ENCODE measurements around the gene KCNQ2.

The KCNQ2 gene

GRCh38 chr20:63465380-63466249, 6.8 kb downstream of the KCNQ2 start:
- Histone ChIP-seq H3K27ac (ENCODE audit: low read depth, low read length, poor library complexity, severe bottlenecking) (no peak overlapping the region), H4K20me1 (ENCODE audit: insufficient read depth, low read length) (no peaks in the 10 kb centered on the region), H3K36me3 (ENCODE audit: insufficient read depth, low read length) (no peaks in the 10 kb centered on the region), H3K9me3 (ENCODE audit: low read length) (no peaks in the 10 kb centered on the region), H3K4me2 (ENCODE audit: low read length) (no peak overlapping the region), H3K4me1 (ENCODE audit: insufficient read depth, low read length, severe bottlenecking) (no peaks in the 10 kb centered on the region), H3K9me2 (ENCODE audit: low read depth, low read length) (no peaks in the 10 kb centered on the region), H3F3A (ENCODE audit: insufficient read depth, low read length) (no peaks in the 10 kb centered on the region), H2AFZ (ENCODE audit: low read length) (no peak overlapping the region), H3K4me3 (ENCODE audit: low read depth, low read length, poor library complexity, severe bottlenecking) (no peak overlapping the region), H3K27me3 (ENCODE audit: insufficient read depth, low read length) (peaks cover 8% of the 10 kb centered on the region; the same call in 1 of the 2 replicates), H3K9ac (ENCODE audit: low read length) (no peak overlapping the region), H3K79me2 (ENCODE audit: insufficient read depth, low read length) (no peaks in the 10 kb centered on the region)
- TF ChIP-seq, protein P1, sequence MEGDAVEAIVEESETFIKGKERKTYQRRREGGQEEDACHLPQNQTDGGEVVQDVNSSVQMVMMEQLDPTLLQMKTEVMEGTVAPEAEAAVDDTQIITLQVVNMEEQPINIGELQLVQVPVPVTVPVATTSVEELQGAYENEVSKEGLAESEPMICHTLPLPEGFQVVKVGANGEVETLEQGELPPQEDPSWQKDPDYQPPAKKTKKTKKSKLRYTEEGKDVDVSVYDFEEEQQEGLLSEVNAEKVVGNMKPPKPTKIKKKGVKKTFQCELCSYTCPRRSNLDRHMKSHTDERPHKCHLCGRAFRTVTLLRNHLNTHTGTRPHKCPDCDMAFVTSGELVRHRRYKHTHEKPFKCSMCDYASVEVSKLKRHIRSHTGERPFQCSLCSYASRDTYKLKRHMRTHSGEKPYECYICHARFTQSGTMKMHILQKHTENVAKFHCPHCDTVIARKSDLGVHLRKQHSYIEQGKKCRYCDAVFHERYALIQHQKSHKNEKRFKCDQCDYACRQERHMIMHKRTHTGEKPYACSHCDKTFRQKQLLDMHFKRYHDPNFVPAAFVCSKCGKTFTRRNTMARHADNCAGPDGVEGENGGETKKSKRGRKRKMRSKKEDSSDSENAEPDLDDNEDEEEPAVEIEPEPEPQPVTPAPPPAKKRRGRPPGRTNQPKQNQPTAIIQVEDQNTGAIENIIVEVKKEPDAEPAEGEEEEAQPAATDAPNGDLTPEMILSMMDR (IDR thresholded peaks at IDR 0.05; ENCODE audit: low read length): no peak
- no peak for TF ChIP-seq EZH2 (IDR thresholded peaks at IDR 0.05; ENCODE audit: borderline replicate concordance, low read length)

GRCh38 chr20:63464289-63464635, 8.2 kb downstream of the KCNQ2 start:
- Histone ChIP-seq H3K36me3 (ENCODE audit: insufficient read depth, low read length) (no peaks in the 10 kb centered on the region), H3K27me3 (ENCODE audit: insufficient read depth, low read length) (peaks cover 5% of the 10 kb centered on the region; the same call in 1 of the 2 replicates), H4K20me1 (ENCODE audit: insufficient read depth, low read length) (no peaks in the 10 kb centered on the region), H3K4me3 (ENCODE audit: low read depth, low read length, poor library complexity, severe bottlenecking) (no peak overlapping the region), H2AFZ (ENCODE audit: low read length) (no peak overlapping the region), H3F3A (ENCODE audit: insufficient read depth, low read length) (no peaks in the 10 kb centered on the region), H3K79me2 (ENCODE audit: insufficient read depth, low read length) (no peaks in the 10 kb centered on the region), H3K27ac (ENCODE audit: low read depth, low read length, poor library complexity, severe bottlenecking) (no peak overlapping the region), H3K4me2 (ENCODE audit: low read length) (no peak overlapping the region), H3K9me3 (ENCODE audit: low read length) (no peaks in the 10 kb centered on the region), H3K9ac (ENCODE audit: low read length) (no peak overlapping the region), H3K4me1 (ENCODE audit: insufficient read depth, low read length, severe bottlenecking) (no peaks in the 10 kb centered on the region), H3K9me2 (ENCODE audit: low read depth, low read length) (no peaks in the 10 kb centered on the region)
- TF ChIP-seq, protein P1 (IDR thresholded peaks at IDR 0.05; ENCODE audit: low read length): no peak
- TF ChIP-seq EZH2 (IDR thresholded peaks at IDR 0.05; ENCODE audit: borderline replicate concordance, low read length): no peak

DNA sequence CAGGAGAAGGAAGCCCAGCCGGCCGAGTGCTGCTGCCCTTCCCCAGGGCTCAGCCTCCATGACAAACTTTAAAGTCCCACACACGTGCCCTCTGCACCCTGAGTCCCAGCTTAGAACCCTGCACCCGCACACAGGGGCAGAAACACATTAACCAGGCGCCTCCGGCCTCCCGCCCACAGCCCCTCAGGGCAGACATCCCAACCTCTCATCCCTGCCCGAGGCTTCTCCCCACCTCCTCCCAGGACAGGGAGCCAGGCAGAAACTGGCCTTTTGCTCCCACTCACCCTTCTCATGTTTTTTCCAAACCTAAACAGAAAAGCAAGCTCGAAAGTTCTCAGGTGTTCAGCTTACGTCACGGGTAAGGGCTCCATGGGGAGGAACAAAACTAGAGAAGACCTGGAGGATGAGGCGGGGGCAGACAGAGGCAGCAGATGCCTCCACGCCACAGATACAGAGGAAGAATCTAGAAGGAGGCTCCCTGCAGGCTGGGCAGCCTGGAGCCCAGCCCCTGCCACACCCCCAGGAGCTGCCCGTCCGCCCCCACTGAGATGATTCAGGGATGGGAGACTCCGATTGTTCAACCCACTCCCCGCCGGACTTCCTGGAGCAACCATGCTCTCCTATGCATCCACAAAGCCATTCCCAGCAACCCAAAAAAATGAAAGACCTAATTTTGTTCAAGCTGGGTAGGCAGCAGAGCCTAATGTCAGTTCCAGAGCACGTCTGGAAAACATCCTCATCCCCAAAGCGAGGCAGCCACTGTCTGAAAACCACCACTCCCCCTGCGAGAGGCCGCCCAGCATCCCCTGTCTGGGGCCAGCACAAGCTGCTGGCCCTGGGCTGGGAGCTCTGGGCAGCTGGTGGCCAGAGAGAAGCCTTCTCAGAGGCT, 8.8 kb downstream of the KCNQ2 start:
- Histone ChIP-seq H3K27me3 (ENCODE audit: insufficient read depth, low read length) (peaks cover 2% of the 10 kb centered on the region; the same call in 1 of the 2 replicates), H4K20me1 (ENCODE audit: insufficient read depth, low read length) (no peaks in the 10 kb centered on the region), H3K4me1 (ENCODE audit: insufficient read depth, low read length, severe bottlenecking) (no peaks in the 10 kb centered on the region), H3K4me2 (ENCODE audit: low read length) (no peak overlapping the region), H3K36me3 (ENCODE audit: insufficient read depth, low read length) (no peaks in the 10 kb centered on the region), H3K27ac (ENCODE audit: low read depth, low read length, poor library complexity, severe bottlenecking) (no peak overlapping the region), H3K9me3 (ENCODE audit: low read length) (no peaks in the 10 kb centered on the region), H2AFZ (ENCODE audit: low read length) (no peak overlapping the region), H3K9ac (ENCODE audit: low read length) (no peak overlapping the region), H3K79me2 (ENCODE audit: insufficient read depth, low read length) (no peaks in the 10 kb centered on the region), H3F3A (ENCODE audit: insufficient read depth, low read length) (no peaks in the 10 kb centered on the region), H3K4me3 (ENCODE audit: low read depth, low read length, poor library complexity, severe bottlenecking) (no peak overlapping the region), H3K9me2 (ENCODE audit: low read depth, low read length) (no peaks in the 10 kb centered on the region)
- TF ChIP-seq, protein P1 (IDR thresholded peaks at IDR 0.05; ENCODE audit: low read length): no peak
- no peak for TF ChIP-seq EZH2 (IDR thresholded peaks at IDR 0.05; ENCODE audit: borderline replicate concordance, low read length)
